Measurements from ENCODE around the gene BMS1. TPM values are rescaled to one million over a fixed set of nuclear protein-coding genes. Genes with fewer than 3 reads are reported as not detected.
"Not testable (repeated sequence)": the region's sequence is repeated elsewhere in the genome, so short reads cannot be mapped to it uniquely, and the experiment has no call there.

The BMS1 gene
- total RNA-seq, 1 experiment from 2014 or later: 19.2 TPM

DNA sequence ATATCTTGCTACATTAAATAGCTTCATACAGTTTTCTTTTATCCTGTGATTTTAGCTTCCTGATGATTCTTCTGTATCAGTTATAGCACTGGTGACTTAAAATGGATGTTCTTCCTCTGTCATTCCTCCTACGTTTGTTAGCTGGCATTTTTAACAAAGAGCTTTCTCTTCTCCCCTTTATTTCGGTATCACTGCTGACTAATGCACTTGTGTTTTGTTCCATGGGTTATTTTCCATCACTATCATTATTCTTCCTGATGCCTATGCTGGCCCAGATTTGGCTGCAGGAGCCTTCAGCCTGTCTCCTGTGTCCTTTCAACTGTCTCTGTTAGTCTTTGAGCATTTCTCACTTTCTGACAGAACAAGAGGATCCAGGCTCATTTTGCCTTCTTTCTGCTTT, 13.1 kb downstream of the BMS1 start:
- DNase-seq (ENCODE audit: low spot score): no peak

DNA sequence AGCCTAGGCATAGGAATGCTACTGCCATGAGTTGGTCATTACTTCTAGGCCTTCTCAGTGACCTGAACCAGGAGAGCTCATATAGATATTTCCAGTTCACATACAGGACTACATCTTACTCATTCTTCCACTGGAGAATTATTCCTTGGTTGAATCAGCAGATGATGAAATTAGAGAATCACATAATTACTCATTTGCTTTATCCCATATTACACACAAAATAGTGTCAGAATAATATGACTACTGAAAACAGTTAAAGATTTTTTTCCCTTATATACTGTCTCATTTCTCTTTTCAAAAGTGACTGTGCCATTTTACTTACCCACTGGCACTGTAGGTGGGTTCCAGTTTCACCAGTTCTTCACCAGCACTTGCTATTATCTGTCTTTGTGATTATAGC, 18.5 kb downstream of the BMS1 start:
- no peak for DNase-seq (ENCODE audit: low spot score)

DNA sequence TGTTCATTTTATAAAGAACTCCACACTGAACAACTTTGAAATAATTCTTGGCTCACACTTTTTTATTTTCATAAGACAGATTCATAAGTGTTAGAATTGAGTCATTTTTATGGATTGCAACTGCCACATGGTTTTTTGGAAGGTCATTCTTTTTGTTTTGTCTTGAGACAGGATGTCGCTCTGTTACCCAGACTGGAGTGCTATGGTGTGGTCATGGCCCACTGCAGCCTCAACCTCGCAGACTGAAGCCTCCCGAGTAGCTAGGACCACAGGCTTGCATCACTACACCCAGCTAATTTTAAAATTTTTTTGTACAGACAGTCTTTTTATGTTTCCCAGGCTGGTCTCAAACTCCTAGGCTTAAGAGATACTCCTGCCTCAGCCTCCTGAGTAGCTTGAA, 20.3 kb downstream of the BMS1 start:
- no peak for DNase-seq (ENCODE audit: low spot score)

DNA sequence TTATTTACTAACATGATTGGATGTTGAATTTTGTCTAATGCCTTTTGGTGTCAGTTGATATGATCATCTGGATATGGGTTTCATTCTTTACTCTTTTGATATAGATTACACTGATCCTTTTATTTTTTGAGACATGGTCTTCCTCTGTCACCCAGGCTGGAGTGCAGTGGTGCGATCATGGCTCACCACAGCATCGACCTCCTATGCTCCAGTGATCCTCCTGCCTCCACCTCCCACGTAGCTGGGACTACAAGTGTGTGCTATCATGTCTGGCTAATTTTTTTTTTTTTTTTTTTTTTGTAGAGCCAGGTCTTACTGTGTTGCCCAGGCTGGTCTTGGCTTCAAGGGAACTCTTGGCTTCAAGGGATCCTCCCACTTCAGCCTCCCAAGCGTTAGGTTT, 27.1 kb downstream of the BMS1 start:
- DNase-seq (ENCODE audit: low spot score): no peak

- DNase-seq (ENCODE audit: low spot score): no peak
Observed at GRCh38 chr10:42812028-42812427, 29.4 kb downstream of the BMS1 start.

DNA sequence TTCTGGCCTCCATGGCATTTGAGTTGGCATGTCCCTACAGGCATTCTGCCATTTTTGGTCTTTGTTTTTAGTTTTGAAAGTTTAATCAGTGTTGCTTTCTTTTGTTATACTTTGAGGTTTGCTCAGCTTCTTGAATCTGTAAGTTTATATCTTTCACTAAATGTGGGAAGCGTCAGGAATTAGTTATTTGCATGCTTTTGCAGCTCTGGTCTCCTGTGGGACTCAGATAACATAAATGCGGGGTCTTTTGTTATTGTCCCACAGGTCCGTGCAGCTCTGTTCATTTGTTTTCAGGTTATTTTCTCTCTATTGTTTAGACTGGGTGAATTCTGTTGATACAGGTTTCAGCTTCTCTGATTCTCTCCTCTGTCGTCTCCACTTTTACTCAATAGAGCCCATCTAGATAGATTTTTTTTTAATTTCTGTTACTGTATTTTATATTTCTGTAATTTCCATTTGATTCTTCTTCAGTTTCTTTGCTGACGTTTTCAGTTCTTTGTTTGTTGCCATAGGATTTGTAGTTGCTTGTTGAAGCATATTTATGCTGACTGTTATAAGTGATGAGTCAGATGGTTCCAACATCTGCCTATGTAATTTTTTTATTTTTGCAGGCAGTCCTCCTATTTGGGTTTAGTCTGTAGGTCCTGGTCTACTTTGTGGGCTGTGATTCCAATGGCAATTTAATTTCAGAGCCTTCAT, 31.5 kb downstream of the BMS1 start:
- DNase-seq (ENCODE audit: low spot score): not testable (repeated sequence)

GRCh38 chr10:42816334-42816733, 33.7 kb downstream of the BMS1 start:
- DNase-seq (ENCODE audit: low spot score): not testable (repeated sequence)

DNA sequence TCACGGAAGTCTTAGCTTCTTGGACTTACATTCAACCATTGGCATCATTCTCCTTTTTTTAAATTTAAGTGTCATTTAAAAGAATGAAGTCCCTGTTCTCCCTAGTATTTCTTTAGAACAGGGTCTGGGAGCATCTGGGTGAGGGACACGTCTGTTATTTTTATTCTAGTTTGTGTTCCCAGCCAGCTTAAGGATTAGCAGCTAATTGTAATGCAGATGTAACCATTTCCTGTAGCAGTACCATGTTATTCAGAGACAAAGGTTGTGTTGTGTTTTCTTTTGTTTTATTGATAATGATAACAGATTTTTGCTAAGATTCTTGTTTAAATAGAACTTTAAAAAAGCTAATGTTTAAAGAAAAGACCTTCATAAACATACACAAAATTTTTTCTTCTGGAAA, 34.3 kb downstream of the BMS1 start:
- DNase-seq (ENCODE audit: low spot score): no peak

DNA sequence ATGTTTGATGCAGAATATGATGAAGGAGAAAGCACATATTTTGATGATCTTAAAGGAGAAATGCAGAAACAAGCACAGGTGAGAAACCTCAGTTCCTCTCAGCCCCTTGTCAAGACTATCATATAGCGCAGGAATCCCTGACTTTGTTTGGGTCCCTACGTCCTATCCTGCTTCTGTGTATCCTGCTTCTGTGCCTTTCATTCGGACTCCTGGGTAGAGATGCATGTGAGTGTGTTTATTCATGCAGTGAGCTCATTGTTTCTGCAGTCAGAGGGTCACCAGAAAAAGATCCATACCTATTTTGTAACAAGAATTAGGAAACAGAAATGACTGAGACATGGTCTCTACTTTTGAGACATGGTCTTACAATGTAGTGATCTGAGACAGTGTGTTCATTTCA, 34.8 kb downstream of the BMS1 start:
- not testable (repeated sequence) for DNase-seq (ENCODE audit: low spot score)

DNA sequence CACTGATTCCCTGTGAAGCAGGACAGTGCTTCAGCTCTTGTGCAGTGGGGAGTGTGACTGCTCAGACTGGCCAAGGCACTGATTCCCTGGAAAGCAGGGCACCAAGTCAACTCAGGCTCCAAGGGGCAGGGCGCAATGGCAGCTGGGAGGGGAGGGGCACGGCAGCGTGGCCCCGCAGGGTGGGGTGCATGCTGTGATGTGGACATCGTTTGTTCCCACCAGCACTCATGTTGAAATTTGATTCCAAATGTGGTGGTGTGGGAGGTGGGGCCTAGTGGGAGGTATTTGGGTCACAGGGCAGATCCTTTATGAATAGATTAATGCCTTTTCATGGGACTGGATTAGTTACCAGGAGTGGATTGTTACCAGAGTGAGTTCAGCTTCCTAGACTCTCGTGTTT, 44.2 kb downstream of the BMS1 start:
- DNase-seq (ENCODE audit: low spot score): not testable (repeated sequence)

- no peak for DNase-seq (ENCODE audit: low spot score)
Observed at GRCh38 chr10:42827201-42827600, 44.6 kb downstream of the BMS1 start.

GRCh38 chr10:42828391-42828790, 45.8 kb downstream of the BMS1 start:
- not testable (repeated sequence) for DNase-seq (ENCODE audit: low spot score)

- DNase-seq (ENCODE audit: low spot score): no peak
Observed at GRCh38 chr10:42830237-42830636, 47.6 kb downstream of the BMS1 start.

- no peak for DNase-seq (ENCODE audit: low spot score)
Observed at GRCh38 chr10:42836096-42836495, 53.5 kb downstream of the BMS1 start.

DNA sequence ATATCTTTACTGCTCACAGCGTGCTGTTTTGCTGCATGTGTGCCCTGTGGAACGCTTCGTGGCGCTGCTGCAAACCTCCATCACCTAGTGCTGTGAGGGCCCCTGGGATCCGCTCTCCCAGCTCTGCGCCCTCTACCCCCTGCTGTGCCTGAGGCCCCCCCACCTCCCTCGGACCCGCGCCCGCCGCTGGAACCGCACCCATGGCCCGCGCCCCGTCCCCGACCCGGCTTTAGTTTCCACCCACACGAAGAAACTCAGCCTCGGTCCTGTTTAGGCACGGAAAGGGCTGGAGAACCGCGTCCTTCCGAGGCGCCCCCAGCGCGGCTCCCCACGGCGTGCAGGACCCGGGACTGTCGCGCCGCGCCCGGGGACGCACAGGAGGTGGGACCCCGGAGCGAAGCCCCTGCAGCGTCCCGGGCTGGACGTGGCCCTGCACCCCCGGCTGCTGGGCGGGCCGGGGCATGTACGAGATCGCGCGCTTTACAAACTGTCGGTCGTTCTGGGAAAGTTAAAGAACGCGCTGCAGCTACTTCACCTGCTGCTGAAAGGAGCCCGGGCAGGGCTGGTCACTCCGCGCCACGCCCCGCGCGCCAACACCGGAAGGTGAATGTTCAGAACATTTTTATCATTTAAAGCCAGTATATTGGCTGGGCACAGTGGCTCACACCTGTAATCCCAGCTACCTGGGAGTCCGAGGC, 54.3 kb downstream of the BMS1 start:
- DNase-seq (ENCODE audit: low spot score): no peak

DNA sequence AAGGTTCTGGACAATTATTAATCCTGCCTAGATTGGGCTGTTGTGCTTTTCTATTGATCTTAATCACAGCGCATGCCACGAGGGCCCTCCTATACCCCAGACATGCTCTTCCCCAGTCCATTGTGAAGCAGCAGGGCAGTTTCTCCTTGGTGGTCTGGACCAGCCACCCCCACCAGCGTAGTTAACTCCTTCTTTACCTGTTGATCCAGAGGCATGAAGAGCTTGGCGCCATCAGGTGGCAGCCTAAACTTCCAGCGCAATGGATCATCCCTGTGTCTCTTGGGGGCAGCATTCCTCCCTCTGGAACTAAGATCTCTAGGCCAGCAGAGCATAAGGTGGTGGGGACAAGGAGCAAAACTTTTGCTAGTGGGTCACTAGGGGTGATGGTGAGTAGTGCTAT, 62.2 kb downstream of the BMS1 start:
- DNase-seq (ENCODE audit: low spot score): not testable (repeated sequence)

DNA sequence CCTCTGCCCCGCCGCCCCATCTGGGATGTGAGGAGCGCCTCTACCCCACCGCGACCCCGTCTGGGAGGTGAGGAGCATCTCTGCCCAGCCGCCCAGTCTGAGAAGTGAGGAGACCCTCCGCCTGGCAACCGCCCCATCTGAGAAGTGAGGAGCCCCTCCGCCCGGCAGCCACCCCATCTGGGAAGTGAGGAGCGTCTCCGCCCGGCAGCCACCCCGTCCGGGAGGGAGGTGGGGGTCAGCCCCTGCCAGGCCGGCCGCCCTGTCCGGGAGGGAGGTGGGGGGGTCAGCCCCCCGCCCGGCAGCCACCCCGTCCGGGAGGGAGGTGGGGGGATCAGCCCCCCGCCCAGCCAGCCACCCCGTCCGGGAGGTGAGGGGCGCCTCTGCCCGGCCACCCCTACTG, 64.7 kb downstream of the BMS1 start:
- DNase-seq (ENCODE audit: low spot score): not testable (repeated sequence)

DNA sequence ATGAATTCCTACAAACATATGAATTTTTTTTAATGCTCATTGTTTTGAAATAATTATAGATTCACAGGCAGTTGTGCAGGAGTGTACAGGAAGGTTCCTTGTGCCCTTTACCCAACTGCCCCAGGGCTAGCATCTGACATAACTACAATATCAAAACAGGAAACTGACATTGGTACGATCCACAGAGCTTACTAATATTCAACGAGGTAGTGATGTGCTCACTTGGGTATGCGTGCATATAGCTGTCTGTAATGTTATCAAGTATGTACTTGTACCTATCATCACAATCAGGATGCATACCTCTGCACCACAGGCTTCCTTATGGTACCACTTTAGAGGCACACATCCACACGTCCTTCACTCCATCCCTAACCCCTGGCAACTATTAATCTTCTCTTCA, 68.3 kb downstream of the BMS1 start:
- no peak for DNase-seq (ENCODE audit: low spot score)

DNA sequence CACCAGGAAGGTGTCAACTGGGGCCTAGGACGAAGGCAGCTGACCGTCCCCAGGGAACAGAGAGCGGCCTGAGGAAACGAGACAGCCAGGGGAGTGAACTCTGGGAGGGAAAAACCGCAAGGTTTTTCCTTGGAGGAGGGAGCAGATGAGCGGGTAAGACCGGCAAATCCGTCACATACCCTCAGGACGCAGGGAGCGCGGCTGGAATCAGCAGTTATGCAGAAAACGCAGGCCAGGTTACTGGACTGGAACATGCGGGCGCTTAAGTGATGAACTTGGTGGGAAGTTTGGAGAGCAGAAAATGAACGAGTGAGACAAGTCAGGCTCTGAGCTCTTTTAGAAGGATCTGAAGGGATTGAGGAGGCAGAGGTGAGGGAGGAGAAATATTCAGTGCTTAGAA, 76.7 kb downstream of the BMS1 start:
- no peak for DNase-seq (ENCODE audit: low spot score)

DNA sequence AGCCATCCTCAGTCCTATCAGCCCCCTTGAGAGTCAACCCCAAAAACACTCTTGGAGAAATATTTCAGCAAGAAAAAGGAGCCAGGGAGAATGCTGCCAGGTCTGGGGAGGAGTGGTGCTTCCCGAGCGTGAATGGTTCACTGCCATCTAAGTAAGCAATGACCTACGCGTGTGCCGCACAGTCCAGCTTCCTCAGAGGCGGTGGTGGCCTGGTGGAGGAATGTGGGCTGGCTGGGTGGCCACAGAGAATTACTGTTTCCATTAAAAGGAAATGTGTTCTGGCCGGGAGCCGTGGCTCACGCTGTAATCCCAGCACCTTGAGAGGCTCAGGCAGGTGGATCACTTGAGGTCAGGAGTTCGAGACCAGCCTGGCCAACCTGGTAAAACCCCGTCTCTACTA, 77.4 kb downstream of the BMS1 start:
- not testable (repeated sequence) for DNase-seq (ENCODE audit: low spot score)

- DNase-seq (ENCODE audit: low spot score): not testable (repeated sequence)
Observed at GRCh38 chr10:42862801-42863200, 80.2 kb downstream of the BMS1 start.

- DNase-seq (ENCODE audit: low spot score): no peak
Observed at GRCh38 chr10:42864575-42864974, 82.0 kb downstream of the BMS1 start.

GRCh38 chr10:42865716-42866114, 83.1 kb downstream of the BMS1 start:
- no peak for DNase-seq (ENCODE audit: low spot score)
